ENCODE measurements around the gene ATF7IP.
"Not testable (repeated sequence)": the region's sequence is repeated elsewhere in the genome, so short reads cannot be mapped to it uniquely, and the experiment has no call there.

Gene ATF7IP

GRCh38 chr12:14365294-14366208 lies at the start of gene ATF7IP:
ATF7IP (plus strand) TSS chr12:14365682; CDS start chr12:14423916, 58,234 bp downstream.
- peak; percentile 93 to 99 (median 97) for DNase-seq

DNA sequence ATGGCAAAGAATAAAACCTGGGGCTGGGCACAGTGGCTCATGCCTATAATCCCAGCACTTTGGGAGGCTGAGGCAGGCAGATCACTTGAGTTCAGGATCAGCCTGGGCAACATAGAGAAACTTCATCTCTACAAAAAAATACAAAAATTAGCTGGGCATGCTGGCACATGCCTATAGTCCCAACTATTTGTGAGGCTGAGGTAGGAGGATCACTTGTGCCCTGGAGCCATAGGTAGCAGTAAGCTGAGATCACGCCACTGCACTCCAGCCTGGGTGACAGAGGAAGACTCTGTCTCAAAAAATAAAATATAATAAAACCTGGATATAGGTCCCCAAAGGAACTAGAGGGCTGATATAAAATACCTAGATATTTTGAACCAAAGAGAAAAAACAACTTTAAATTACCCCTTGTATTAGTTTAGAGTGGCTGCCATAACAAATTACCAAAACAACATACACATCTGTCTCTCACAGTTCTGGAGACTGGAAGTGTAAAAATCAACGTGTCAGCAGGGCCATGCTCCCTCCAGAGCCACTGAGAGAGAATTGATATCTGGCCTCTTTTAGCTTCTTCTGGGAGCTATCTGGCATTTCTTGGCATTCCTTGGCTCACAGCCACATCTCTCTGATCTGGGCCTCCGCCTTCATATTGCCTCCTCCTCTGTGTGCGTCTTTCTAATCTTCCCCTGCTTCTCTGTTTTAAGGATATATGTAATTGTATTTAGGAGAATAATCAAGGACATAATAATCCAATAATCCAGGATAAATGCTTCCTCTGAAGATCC lies 47.9 kb upstream of the ATF7IP start:
- DNase-seq: no peak

- DNase-seq: not testable (repeated sequence)
Observed at GRCh38 chr12:14319704-14320427, 45.6 kb upstream of the ATF7IP start.

- no peak for DNase-seq
Observed at GRCh38 chr12:14322403-14322802, 43.1 kb upstream of the ATF7IP start.

DNA sequence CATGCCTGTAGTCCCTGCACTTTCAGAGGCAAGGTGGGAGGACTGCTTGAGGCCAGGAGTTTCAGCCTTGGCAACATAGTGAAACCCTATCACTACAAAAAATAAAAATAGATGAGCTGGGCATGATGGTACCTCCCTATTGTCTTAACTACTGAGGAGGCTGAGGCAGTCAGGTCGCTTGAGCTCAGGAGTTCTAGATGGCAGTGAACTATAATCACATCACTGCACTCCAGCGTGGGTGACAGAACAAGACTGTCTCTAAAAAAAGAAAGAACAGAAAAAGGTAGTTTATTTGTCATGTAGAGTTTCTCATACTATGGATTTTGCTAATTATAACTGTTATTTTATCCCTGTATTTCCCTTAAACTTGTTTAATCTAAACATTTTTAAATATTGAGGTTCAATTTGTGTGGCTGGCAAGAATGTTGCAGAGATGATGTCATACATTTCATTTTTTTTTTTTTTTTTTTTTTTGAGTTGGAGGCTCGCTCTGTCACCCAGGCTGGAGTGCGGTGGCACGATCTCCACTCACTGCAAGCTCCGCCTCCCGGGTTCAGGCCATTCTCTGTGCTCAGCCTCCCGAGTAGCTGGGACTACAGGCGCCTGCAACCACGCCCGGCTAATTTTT lies 39.7 kb upstream of the ATF7IP start:
- no peak for DNase-seq

GRCh38 chr12:14326699-14327098 lies 38.8 kb upstream of the ATF7IP start:
- DNase-seq: no peak

DNA sequence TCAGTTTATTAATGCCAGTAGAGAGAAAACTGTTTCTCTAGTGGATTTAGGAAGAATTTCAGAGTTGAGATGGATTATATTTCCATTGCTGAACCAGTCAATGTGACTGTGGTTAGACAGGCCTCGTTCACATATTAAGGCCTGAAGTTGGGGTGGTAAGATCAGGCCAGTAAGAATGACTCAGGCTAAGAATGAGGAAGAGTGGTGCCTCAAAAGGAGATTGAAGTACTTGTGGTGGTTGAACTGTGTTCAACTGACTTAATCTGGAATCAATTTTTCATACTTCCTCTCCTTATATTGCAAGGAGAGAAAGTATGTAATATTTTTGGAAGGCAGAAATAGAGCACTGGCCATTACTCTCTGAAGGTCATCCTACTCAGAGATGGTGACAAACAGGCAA lies 37.8 kb upstream of the ATF7IP start:
- DNase-seq: no peak

GRCh38 chr12:14332482-14332881 lies 33.0 kb upstream of the ATF7IP start:
- no peak for DNase-seq

DNA sequence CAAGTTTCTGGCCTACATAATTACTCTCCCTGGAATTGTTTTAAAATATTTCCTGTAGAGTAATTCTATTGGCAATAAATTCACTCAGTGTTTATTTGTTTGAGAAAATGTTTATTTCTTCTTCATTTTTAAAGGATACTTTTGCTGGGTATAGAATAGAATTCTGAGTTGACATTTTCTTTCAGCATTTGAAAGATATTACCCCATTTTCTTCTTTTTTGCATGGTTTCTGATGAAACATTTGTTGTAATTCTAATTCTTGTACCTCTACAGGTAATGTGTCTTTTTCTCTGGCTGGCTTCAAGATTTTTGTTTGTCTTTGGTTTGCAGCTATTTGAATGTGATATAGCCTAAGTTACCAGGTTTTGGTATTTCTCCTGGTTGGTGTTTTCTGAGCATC lies 25.1 kb upstream of the ATF7IP start:
- no peak for DNase-seq

GRCh38 chr12:14351524-14351923 lies 14.0 kb upstream of the ATF7IP start:
- not testable (repeated sequence) for DNase-seq

GRCh38 chr12:14352066-14352465 lies 13.4 kb upstream of the ATF7IP start:
- not testable (repeated sequence) for DNase-seq

DNA sequence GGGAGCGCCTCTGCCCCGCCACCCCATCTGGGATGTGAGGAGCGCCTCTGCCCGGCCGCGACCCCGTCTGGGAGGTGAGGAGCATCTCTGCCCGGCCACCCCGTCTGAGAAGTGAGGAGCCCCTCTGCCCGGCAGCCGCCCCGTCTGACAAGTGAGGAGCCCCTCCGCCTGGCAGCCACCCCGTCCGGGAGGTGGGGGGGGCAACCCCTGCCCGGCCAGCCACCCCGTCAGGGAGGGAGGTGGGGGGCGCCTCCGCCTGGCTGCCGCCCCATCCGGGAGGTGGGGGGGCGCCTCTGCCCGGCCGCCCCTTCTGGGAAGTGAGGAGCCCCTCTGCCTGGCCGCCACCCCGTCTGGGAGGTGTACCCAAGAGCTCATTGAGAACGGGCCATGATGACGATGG lies 10.8 kb upstream of the ATF7IP start:
- DNase-seq: not testable (repeated sequence)

GRCh38 chr12:14356147-14356546 lies 9.3 kb upstream of the ATF7IP start:
- no peak for DNase-seq

DNA sequence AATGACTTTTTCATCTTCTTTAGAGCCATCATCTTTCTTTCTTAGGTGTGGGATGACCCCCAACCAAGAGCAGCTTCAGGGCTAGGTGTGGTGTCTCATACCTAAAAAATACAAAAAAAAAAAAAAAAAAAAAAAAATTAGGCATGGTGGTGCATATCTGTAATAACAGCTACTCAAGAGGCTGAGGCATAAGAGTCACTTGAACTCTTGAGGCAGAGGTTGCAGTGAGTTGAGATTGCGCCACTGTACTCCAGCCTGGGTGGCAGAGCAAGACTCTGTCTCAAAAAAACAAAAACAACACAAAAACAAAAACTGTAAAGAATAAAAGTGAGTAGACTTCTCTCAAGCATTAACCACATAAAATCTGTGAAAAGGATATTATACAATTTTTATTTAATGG lies 8.0 kb upstream of the ATF7IP start:
- DNase-seq: no peak

GRCh38 chr12:14362352-14362751 lies 3.1 kb upstream of the ATF7IP start:
- DNase-seq: no peak

DNA sequence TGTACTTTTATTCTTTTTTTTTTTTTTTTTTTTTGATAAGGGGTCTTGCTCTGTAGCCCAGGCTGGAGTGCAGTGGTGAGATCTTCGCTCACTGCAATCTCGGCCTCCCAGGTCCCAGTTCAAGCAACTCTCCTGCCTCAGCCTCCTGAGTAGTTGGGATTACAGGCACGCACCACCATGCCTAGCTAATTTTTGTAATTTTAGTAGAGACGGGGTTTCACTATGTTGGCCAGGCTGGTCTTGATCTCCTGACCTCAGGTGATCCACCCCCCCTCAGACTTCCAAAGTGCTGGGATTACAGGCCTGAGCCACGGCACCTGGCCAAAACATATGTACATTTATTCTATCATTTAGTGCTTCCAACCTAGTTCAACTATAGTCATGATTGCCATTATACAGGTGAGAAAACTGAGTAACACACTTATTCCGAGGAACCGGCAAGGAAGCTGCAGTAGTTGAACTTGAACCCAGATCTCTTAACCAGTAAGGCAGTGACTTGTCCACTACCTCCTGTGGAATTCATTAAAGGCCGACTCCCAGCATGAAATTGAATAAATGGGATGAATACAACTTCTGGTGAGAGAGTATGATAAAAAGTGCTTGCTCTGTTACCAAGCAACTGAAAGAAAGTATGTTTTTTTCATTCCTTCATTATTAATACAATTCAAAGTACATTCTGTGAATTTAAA lies 755 bp upstream of the ATF7IP start:
- no peak for DNase-seq

- DNase-seq: no peak
Observed at GRCh38 chr12:14366209-14367039, 942 bp downstream of the ATF7IP start.

- DNase-seq: peak in 1 of 3 experiments; percentile 26
Observed at GRCh38 chr12:14367040-14367661, 1.7 kb downstream of the ATF7IP start.

- no peak for DNase-seq
Observed at GRCh38 chr12:14369311-14369710, 3.8 kb downstream of the ATF7IP start.

DNA sequence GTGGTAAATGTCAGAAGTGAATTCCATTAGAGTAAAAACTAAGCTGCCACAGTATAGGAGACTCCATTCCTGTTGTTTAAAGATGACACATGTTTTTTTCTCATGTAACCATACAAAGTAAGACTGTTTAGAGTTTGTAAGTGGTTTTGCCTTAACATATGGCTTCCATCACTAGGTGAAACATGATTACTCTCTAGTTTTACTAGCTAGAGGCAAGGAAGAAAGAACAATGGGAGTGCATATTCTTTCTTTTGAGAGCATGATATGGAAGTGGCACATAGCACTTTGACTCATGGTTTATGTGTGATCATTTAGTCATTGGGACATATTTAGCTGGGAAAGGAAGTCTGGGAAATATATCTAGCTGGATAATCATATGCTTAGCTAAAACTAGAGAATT lies 7.7 kb downstream of the ATF7IP start:
- no peak for DNase-seq

GRCh38 chr12:14379508-14379907 lies 14.0 kb downstream of the ATF7IP start:
- no peak for DNase-seq
